GM10248 (cell line): ENCODE results near the gene RRP36.

Experiments
- CTCF ChIA-PET: fragments of 300-600 bp; sonication (Branson Sonifier 250); formaldehyde crosslinking; extraction: SDS; loops from one replicate; lab custom pipeline; 2021; ENCODE audit warnings: antibody characterized with exemption; lab: Yijun Ruan, JAX
- POLR2A ChIA-PET: fragments of 350-650 bp; sonication (Branson Sonifier 250); formaldehyde crosslinking; extraction: SDS; loops from one replicate; lab custom pipeline; 2020; ENCODE audit warnings: antibody characterized with exemption; lab: Yijun Ruan, JAX
- DNase-seq: peaks from one replicate; pipeline ENCODE4 v3.0.0; 2012; ENCODE audit errors: extremely low spot score
- CTCF ChIP-seq: IDR thresholded peaks from 2 replicates; pipeline ENCODE4 v1.5.1; 2012; ENCODE audit warnings: mild to moderate bottlenecking, low read depth; ENCODE audit errors: extremely low read depth, missing control alignments, control extremely low read depth

The RRP36 gene

DNA sequence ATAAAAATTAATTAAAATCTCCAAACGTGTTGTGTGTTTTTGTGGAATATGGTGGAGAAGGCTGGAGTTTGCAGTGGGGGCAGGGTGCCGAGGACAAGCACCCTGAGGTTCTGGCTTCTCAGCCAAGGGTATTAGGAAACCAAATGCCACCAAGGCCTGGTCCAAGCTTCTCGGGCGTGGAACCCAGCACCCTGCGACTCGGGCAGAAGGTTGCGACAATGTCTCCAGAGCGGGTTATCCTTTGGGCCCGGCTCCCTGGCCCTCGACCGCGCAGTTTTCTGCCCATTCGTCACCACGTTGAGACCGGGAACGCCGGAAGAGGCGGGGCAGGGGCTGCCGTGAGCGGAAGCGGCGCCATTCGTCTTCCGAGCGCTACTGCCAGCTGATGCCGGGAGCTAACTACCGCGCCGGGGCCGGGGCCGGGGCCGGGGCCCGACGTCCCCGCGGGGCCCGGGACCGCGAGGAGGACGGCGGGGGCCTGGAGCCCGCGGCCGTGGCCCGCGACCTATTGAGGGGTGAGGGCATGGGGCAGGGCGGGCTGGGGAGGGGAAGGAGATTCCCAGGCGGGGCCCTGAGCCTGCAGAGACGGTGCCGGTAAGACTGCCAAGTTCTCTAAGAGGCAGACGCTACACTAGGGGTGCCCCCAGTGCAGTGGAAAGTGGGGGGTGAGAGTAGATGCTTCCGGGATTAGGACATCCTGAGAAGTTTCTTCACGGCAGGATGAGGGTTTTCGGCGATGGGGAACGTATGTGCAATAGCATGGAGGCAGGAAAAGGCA is at the start of gene RRP36:
Gene RRP36 (plus strand): TSS at position 354 of the 778 bp plus-strand sequence. CDS start 32 bp downstream, at position 386.
- DNase-seq, result peak; percentile 87
- POLR2A ChIA-PET, result interaction anchor here (0.7 kb wide), 2 partner anchors 24 to 92 kb away, joined by 4 to 6 read pairs; partner anchors contain the start of gene CNPY3
- CTCF ChIA-PET, result interaction anchor here (1.1 to 1.8 kb wide), 5 partner anchors 10 to 120 kb away, joined by 3 to 6 read pairs (median 4); partner anchors contain the start of genes CUL7 and PPP2R5D
- TF ChIP-seq CTCF, result no peak

GRCh38 chr6:42971746-42972327 is 49.6 kb upstream of the RRP36 start:
- no peak for DNase-seq
- CTCF ChIA-PET, result interaction anchor here (0.7 to 3.3 kb wide), 5 partner anchors 8 to 245 kb away, joined by 3 to 14 read pairs (median 3); no protein-coding TSS in a partner anchor
- POLR2A ChIA-PET, result no interaction called here
- no peak for TF ChIP-seq CTCF

DNA sequence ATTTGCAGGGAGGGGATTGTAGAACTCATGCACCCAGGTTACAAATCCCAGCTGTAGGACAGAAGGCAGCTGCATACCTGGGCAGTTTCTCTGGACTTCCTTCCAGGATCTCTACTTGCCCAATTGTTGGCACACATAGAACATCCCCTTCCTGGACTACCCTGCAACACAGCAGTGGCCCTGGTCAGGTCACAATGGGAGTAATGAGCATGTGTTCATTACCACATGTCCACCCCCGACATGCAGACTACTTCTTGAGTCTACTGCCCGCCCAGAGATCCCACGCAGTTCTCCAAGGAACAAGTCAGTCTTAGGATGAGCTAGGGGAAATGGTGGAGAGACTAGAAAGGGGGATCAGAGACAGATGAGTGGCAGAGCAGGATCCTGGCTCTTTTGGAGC is 47.5 kb upstream of the RRP36 start:
- ChIA-PET POLR2A (no interaction called here), CTCF (interaction anchor here (1.3 to 3.3 kb wide), 3 partner anchors 10 to 67 kb away, joined by 4 to 14 read pairs (median 5); partner anchors contain the start of gene PPP2R5D)
- no peak for TF ChIP-seq CTCF
- DNase-seq, result no peak

GRCh38 chr6:42974919-42975505 is 46.4 kb upstream of the RRP36 start:
- no peak for DNase-seq
- no peak for TF ChIP-seq CTCF
- CTCF ChIA-PET, result interaction anchor here (1.2 to 1.6 kb wide), 3 partner anchors 9 to 19 kb away, joined by 3 to 4 read pairs (median 4); partner anchors contain the start of gene PPP2R5D
- POLR2A ChIA-PET, result interaction anchor here (0.6 kb wide), 1 partner anchor 9 kb away, joined by 3 read pairs; no protein-coding TSS in a partner anchor

DNA sequence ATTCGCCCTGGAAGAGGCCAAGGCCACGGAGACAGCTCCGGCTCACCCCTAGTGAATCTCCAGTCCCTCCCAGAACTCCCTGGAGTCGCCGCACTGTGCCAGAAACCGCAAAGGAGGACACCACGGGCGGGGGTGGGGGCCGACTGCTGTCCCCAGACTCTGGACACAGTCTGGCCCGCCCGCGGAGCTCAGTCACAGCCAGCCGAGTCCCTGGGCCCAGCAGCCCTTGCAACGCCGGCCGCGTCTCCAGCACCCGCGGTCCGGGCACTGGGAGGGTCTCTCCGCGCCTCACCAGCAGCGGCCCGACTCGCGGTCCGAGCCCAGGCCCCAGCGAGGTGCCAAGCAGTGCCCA is 43.0 kb upstream of the RRP36 start:
- ChIA-PET POLR2A (interaction anchor here (0.5 to 1.1 kb wide), 5 partner anchors 34 to 648 kb away, joined by 3 to 6 read pairs (median 5); partner anchors contain the start of genes CNPY3, KLHDC3 and MEA1), CTCF (interaction anchor here (1.1 to 1.7 kb wide), 6 partner anchors 9 to 77 kb away, joined by 4 to 5 read pairs (median 4); no protein-coding TSS in a partner anchor)
- no peak for DNase-seq
- TF ChIP-seq CTCF, result no peak
